ENCODE measurements around the gene ALK. TPM values are rescaled to one million over a fixed set of nuclear protein-coding genes. Genes with fewer than 3 reads are reported as not detected.

ALK gene
- total RNA-seq, 1 experiment from 2014 or later = 0.87 TPM

- Histone ChIP-seq H3K27ac (ENCODE audit: low read length) (no peak overlapping the region), H3K36me3 (ENCODE audit: low read depth, low read length) (peaks cover 14% of the 10 kb centered on the region; the same call in 1 of the 2 replicates), H3K9me2 (replicated peaks; ENCODE audit: low read length) (no peaks in the 10 kb centered on the region), H3K4me2 (ENCODE audit: low read length) (no peak overlapping the region), H3K9me3 (ENCODE audit: low read length) (no peaks in the 10 kb centered on the region), H4K20me1 (ENCODE audit: low read length) (no peaks in the 10 kb centered on the region), H3K79me2 (ENCODE audit: low read length) (no peaks in the 10 kb centered on the region), H3F3A (ENCODE audit: low read length, unreplicated experiment) (no peaks in the 10 kb centered on the region), H3K4me3 (ENCODE audit: low read length) (no peak overlapping the region), H2AFZ (ENCODE audit: low read length) (no peak overlapping the region), H3K9ac (ENCODE audit: low read length) (no peak overlapping the region), H3K27me3 (ENCODE audit: low read length) (no peaks in the 10 kb centered on the region), H3K4me1 (ENCODE audit: insufficient read depth, low read length) (peaks cover 9% of the 10 kb centered on the region)
- ChIA-PET CTCF (no interaction called here), POLR2A (ENCODE audit: unreplicated experiment) (no interaction called here)
- intact Hi-C loops (cut with micrococcal nuclease) = no loop called here
- no peak for DNase-seq
- BruUV-seq (replicated peaks) = no TSS peak
- TF ChIP-seq, protein P1, sequence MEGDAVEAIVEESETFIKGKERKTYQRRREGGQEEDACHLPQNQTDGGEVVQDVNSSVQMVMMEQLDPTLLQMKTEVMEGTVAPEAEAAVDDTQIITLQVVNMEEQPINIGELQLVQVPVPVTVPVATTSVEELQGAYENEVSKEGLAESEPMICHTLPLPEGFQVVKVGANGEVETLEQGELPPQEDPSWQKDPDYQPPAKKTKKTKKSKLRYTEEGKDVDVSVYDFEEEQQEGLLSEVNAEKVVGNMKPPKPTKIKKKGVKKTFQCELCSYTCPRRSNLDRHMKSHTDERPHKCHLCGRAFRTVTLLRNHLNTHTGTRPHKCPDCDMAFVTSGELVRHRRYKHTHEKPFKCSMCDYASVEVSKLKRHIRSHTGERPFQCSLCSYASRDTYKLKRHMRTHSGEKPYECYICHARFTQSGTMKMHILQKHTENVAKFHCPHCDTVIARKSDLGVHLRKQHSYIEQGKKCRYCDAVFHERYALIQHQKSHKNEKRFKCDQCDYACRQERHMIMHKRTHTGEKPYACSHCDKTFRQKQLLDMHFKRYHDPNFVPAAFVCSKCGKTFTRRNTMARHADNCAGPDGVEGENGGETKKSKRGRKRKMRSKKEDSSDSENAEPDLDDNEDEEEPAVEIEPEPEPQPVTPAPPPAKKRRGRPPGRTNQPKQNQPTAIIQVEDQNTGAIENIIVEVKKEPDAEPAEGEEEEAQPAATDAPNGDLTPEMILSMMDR (conservative IDR thresholded peaks at IDR 0.05; ENCODE audit: low read depth, low read length) = no peak
- TF ChIP-seq EZH2phosphoT487 (IDR thresholded peaks at IDR 0.05; ENCODE audit: borderline replicate concordance, low read length) = no peak
- TF ChIP-seq EZH2 (IDR thresholded peaks at IDR 0.05; ENCODE audit: low read length, unreplicated experiment) = no peak
- no peak for ATAC-seq
These were observed 761.2 kb downstream of the ALK start for GRCh38 chr2:29160184-29160583.

DNA sequence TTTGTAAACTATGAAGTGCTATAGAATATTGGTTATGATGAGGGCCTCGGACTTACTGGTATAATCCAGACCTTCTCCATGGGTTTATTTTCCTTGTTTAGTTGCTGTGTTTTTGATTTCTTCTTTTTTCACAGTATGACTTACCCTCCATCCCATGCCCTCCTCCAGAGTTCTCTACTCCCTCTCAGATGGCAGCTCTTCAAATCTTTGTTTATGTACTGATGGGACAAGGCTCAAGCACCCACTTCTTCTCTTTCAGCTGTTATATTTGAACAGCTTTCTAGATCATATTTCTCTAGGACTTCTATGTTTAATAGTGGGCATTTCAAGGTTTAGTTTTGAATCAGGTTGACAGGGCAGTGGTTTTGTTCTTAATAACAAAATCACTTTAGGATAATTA lies 762.3 kb downstream of the ALK start:
- CTCF ChIA-PET = no interaction called here
- ATAC-seq = no peak

DNA sequence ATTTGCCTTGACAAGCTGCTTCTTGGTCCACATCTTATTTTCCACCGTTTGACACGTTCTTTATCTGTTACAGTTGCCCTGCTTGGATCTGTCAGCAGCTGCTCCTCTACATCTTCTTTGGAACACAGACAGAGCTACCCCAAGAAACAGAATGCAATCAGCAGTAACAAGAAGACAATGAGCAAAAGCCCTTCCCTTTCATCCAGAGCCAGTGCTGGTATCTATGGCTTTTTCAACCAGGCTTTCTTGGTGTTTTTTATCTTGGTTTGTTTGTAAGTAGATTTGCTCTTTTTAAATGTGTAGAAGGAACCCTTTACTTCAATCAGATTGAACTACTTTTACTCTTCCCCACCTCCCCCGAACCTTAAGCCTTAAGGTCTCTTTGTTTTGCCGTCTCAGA lies 764.3 kb downstream of the ALK start:
- Histone ChIP-seq H3K36me3 (ENCODE audit: low read depth, low read length) (peaks cover 22% of the 10 kb centered on the region; the same call in 1 of the 2 replicates), H3K4me1 (ENCODE audit: insufficient read depth, low read length) (no peaks in the 10 kb centered on the region), H2AFZ (ENCODE audit: low read length) (no peak overlapping the region), H4K20me1 (ENCODE audit: low read length) (no peaks in the 10 kb centered on the region), H3K9me2 (replicated peaks; ENCODE audit: low read length) (no peaks in the 10 kb centered on the region), H3K79me2 (ENCODE audit: low read length) (no peaks in the 10 kb centered on the region), H3K4me2 (ENCODE audit: low read length) (no peak overlapping the region), H3K9ac (ENCODE audit: low read length) (no peak overlapping the region), H3K27me3 (ENCODE audit: low read length) (no peaks in the 10 kb centered on the region), H3K27ac (ENCODE audit: low read length) (no peak overlapping the region), H3K9me3 (ENCODE audit: low read length) (no peaks in the 10 kb centered on the region), H3F3A (ENCODE audit: low read length, unreplicated experiment) (no peaks in the 10 kb centered on the region), H3K4me3 (ENCODE audit: low read length) (no peak overlapping the region)
- no peak for TF ChIP-seq EZH2 (IDR thresholded peaks at IDR 0.05; ENCODE audit: low read length, unreplicated experiment)
- TF ChIP-seq EZH2phosphoT487 (IDR thresholded peaks at IDR 0.05; ENCODE audit: borderline replicate concordance, low read length) = no peak
- TF ChIP-seq, protein P1 (conservative IDR thresholded peaks at IDR 0.05; ENCODE audit: low read depth, low read length) = no peak
- no TSS peak for BruUV-seq (replicated peaks)
- DNase-seq (no peak), ATAC-seq (no peak)
- POLR2A ChIA-PET (ENCODE audit: unreplicated experiment) = no interaction called here
- CTCF ChIA-PET = no interaction called here
- intact Hi-C loops (cut with micrococcal nuclease) = no loop called here

More for the DNA sequence above, 762.3 kb downstream of the ALK start:
- Histone ChIP-seq H3K9ac (ENCODE audit: low read length) (no peak overlapping the region), H2AFZ (ENCODE audit: low read length) (no peak overlapping the region), H3K27ac (ENCODE audit: low read length) (no peak overlapping the region), H3K4me1 (ENCODE audit: insufficient read depth, low read length) (no peaks in the 10 kb centered on the region), H3K9me3 (ENCODE audit: low read length) (no peaks in the 10 kb centered on the region), H3K4me3 (ENCODE audit: low read length) (no peak overlapping the region), H3K27me3 (ENCODE audit: low read length) (no peaks in the 10 kb centered on the region), H4K20me1 (ENCODE audit: low read length) (no peaks in the 10 kb centered on the region), H3K4me2 (ENCODE audit: low read length) (no peak overlapping the region), H3K36me3 (ENCODE audit: low read depth, low read length) (peaks cover 17% of the 10 kb centered on the region; the same call in 1 of the 2 replicates), H3K9me2 (replicated peaks; ENCODE audit: low read length) (no peaks in the 10 kb centered on the region), H3K79me2 (ENCODE audit: low read length) (no peaks in the 10 kb centered on the region), H3F3A (ENCODE audit: low read length, unreplicated experiment) (no peaks in the 10 kb centered on the region)
- BruUV-seq (replicated peaks) = no TSS peak
- POLR2A ChIA-PET (ENCODE audit: unreplicated experiment) = no interaction called here
- TF ChIP-seq EZH2phosphoT487 (IDR thresholded peaks at IDR 0.05; ENCODE audit: borderline replicate concordance, low read length) (no peak), EZH2 (IDR thresholded peaks at IDR 0.05; ENCODE audit: low read length, unreplicated experiment) (no peak)
- TF ChIP-seq, protein P1 (conservative IDR thresholded peaks at IDR 0.05; ENCODE audit: low read depth, low read length) = no peak
- intact Hi-C loops (cut with micrococcal nuclease) = no loop called here
- DNase-seq = no peak
